GM11168 (cell line): ENCODE results near the gene PCDHA2.
"Not testable (repeated sequence)": the region's sequence is repeated elsewhere in the genome, so short reads cannot be mapped to it uniquely, and the experiment has no call there.

Experiments used
- in situ Hi-C: fragments of 300-500 bp; cut with MboI; formaldehyde crosslinking; loops from one replicate; pipeline ENCODE4 v1.12.0; 2022; ENCODE audit warnings: low sequenced_read_pairs; ENCODE audit not compliant: unreplicated experiment

PCDHA2 gene

DNA sequence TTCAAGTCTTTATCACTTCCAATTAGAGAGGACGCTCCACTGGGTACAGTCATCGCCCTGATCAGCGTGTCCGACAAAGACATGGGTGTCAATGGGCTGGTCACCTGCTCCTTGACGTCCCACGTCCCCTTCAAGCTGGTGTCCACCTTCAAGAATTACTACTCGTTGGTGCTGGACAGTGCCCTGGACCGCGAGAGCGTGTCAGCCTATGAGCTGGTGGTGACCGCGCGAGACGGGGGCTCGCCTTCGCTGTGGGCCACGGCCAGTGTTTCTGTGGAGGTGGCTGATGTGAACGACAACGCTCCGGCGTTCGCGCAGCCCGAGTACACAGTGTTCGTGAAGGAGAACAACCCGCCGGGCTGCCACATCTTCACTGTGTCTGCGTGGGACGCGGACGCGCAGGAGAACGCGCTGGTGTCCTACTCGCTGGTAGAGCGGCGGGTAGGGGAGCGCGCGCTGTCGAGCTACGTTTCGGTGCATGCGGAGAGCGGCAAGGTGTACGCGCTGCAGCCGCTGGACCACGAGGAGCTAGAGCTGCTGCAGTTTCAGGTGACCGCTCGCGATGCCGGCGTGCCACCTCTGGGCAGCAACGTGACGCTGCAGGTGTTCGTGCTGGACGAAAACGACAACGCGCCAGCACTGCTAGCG lies 13.7 kb downstream of the PCDHA2 start:
- in situ Hi-C loops = not testable (repeated sequence)

DNA sequence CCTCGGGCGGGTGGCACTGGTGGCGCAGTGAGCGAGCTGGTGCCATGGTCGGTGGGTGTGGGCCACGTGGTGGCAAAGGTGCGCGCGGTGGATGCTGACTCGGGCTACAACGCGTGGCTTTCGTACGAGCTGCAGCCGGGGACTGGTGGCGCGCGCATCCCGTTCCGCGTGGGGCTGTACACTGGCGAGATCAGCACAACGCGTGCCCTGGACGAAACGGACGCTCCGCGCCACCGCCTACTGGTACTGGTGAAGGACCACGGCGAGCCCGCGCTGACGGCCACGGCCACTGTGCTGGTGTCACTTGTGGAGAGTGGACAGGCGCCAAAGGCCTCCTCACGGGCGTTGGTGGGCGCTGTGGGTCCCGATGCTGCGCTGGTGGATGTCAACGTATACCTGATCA lies 14.2 kb downstream of the PCDHA2 start:
- in situ Hi-C loops = no loop called here

DNA sequence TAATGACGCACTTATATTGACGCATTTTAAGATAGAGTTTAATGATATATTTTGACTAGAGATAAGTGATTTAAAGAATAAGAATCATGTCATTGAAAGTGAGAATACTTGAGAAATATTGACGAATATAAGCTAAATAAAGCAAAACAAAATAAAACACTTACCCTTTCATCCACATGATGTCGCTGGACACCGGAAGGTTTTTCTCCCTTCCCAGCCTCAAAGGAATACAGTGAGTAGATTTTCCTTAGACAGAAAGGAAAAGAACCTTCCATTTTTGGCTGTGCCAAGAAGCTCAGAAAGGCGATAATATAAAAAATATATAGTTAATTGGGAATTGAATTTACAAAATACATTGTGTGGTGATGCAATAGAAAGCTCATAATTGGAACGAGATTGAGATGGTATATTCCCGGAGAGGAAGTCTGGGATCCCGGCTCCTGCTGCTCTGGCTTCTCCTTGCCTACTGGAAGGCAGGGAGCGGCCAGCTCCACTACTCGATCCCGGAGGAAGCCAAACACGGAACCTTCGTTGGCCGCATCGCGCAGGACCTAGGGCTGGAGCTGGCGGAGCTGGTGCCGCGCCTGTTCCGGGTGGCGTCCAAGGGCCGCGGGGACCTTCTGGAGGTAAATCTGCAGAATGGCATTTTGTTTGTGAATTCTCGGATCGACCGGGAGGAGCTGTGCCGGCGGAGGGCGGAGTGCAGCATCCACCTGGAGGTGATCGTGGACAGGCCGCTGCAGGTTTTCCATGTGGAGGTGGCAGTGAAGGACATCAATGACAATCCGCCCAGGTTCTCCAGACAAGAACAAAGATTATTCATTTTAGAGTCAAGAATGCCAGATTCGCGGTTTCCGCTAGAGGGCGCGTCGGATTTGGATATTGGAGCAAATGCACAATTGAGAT lies 27.0 kb downstream of the PCDHA2 start, which contains the start of gene PCDHA5:
TSS of gene PCDHA5 (plus strand) at position 239 of the 906 bp plus-strand sequence.
- in situ Hi-C loops = no loop called here

DNA sequence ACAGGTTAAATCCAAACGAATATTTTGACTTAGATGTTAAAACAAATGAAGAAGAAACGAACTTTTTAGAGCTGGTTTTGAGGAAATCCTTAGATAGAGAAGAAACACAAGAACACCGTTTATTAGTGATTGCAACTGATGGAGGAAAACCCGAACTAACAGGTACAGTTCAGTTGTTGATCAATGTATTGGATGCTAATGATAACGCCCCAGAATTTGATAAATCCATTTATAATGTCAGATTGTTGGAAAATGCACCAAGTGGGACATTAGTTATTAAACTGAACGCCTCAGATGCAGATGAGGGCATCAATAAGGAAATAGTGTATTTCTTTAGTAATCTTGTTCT lies 27.6 kb downstream of the PCDHA2 start:
- in situ Hi-C loops = no loop called here

DNA sequence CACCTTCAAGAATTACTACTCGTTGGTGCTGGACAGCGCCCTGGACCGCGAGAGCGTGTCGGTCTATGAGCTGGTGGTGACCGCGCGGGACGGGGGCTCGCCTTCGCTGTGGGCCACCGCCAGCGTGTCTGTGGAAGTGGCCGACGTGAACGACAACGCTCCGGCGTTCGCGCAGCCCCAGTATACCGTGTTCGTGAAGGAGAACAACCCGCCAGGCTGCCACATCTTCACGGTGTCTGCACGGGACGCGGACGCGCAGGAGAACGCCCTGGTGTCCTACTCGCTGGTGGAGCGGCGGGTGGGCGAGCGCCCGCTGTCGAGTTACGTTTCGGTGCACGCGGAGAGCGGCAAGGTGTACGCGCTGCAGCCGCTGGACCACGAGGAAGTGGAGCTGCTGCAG lies 28.3 kb downstream of the PCDHA2 start:
- in situ Hi-C loops = not testable (repeated sequence)

DNA sequence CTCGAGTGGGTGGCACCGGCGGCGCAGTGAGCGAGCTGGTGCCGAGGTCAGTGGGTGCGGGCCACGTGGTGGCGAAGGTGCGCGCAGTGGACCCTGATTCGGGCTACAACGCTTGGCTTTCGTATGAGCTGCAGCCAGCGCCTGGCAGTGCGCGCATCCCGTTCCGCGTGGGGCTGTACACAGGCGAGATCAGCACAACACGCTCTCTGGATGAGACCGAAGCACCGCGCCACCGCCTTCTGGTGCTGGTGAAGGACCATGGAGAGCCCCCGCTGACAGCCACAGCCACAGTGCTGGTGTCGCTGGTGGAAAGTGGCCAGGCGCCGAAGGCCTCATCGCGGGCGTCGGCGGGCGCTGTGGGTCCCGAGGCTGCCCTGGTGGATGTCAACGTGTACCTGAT lies 28.8 kb downstream of the PCDHA2 start:
- in situ Hi-C loops = no loop called here

DNA sequence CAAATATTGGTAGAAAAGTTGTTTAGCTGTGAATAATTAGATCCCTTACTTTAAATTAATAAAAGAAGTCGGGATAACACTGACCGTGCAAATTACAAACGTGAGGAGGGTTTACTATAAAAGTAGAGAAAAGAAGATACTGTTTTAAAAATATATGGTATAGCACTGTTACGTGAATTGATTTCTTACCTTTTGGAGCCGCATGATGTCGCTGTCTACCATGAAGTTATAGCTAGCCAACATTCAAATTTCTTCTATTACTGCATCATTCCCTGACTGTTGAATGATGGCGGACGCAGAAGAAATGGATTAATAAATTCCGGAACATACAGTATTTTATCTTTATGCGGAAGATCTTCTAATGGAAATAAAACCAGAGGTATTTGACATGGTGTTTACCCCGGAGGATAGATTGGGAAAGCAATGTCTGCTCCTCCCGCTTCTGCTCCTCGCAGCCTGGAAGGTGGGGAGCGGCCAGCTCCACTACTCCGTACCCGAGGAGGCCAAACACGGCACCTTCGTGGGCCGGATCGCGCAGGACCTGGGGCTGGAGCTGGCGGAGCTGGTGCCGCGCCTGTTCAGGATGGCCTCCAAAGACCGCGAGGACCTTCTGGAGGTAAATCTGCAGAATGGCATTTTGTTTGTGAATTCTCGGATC lies 33.2 kb downstream of the PCDHA2 start, which contains the start of gene PCDHA6:
TSS of gene PCDHA6 (plus strand) at position 257 of the 658 bp plus-strand sequence. CDS start at position 389, 132 bp downstream.
- in situ Hi-C loops = no loop called here

DNA sequence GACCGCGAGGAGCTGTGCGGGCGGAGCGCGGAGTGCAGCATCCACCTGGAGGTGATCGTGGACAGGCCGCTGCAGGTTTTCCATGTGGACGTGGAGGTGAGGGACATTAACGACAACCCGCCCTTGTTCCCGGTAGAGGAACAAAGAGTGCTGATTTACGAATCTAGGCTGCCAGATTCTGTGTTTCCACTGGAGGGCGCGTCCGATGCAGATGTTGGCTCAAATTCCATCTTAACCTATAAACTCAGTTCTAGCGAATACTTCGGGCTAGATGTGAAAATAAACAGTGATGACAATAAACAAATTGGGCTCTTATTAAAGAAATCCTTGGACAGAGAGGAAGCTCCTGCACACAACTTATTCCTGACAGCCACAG lies 33.7 kb downstream of the PCDHA2 start:
- in situ Hi-C loops = no loop called here

DNA sequence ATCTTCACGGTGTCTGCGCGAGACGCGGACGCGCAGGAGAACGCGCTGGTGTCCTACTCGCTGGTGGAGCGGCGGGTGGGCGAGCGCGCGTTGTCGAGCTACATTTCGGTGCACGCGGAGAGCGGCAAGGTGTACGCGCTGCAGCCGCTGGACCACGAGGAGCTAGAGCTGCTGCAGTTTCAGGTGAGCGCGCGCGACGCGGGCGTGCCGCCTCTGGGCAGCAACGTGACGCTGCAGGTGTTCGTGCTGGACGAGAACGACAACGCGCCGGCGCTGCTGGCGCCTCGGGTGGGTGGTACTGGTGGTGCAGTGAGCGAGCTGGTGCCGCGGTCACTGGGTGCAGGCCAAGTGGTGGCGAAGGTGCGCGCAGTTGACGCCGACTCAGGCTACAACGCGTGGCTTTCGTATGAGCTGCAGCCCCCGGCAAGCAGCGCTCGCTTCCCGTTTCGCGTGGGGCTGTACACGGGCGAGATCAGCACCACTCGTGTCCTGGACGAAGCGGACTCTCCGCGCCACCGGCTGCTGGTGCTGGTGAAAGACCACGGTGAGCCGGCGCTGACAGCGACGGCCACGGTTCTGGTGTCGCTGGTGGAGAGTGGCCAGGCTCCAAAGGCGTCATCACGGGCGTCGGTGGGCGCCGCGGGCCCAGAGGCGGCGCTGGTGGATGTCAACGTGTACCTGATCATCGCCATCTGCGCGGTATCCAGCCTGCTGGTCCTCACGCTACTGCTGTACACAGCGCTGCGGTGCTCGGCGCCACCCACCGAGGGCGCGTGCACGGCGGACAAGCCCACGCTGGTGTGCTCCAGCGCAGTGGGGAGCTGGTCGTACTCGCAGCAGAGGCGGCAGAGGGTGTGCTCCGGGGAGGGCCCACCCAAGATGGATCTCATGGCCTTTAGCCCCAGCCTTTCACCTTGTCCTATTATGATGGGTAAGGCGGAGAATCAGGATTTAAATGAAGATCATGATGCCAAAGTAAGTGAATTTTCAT lies 35.2 kb downstream of the PCDHA2 start:
- in situ Hi-C loops = not testable (repeated sequence)

DNA sequence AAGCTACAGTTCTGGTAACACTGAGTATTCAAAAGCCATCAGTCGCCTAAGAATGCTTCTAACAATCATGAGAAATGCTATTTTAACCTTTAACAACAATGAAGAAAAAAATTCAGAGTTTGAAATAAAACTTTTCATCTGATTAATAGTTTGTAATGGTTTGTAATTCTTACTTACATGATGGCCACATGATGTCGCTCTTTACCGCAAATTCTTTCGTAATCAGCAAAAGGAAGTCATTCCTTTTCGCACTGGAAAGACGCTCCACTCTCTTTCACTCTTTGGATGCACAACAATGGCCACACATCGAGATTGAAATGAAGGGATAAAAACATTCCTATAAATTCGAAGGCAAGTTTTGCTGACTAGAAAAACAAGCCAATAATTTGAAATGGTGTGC lies 39.3 kb downstream of the PCDHA2 start, which contains the start of gene PCDHA7:
TSS of gene PCDHA7 (plus strand) at position 277 of the 400 bp plus-strand sequence. CDS start at position 392, 115 bp downstream.
- in situ Hi-C loops = no loop called here

DNA sequence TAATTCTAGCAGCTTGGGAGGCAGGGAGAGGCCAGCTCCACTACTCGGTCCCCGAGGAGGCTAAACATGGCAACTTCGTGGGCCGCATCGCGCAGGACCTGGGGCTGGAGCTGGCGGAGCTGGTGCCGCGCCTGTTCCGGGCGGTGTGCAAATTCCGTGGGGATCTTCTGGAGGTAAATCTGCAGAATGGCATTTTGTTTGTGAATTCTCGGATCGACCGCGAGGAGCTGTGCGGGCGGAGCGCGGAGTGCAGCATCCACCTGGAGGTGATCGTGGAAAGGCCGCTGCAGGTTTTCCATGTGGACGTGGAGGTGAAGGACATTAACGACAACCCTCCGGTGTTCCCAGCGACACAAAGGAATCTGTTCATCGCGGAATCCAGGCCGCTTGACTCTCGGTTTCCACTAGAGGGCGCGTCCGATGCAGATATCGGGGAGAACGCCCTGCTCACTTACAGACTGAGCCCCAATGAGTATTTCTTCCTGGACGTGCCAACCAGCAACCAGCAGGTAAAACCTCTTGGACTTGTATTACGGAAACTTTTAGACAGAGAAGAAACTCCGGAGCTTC lies 39.9 kb downstream of the PCDHA2 start:
- in situ Hi-C loops = not testable (repeated sequence)

DNA sequence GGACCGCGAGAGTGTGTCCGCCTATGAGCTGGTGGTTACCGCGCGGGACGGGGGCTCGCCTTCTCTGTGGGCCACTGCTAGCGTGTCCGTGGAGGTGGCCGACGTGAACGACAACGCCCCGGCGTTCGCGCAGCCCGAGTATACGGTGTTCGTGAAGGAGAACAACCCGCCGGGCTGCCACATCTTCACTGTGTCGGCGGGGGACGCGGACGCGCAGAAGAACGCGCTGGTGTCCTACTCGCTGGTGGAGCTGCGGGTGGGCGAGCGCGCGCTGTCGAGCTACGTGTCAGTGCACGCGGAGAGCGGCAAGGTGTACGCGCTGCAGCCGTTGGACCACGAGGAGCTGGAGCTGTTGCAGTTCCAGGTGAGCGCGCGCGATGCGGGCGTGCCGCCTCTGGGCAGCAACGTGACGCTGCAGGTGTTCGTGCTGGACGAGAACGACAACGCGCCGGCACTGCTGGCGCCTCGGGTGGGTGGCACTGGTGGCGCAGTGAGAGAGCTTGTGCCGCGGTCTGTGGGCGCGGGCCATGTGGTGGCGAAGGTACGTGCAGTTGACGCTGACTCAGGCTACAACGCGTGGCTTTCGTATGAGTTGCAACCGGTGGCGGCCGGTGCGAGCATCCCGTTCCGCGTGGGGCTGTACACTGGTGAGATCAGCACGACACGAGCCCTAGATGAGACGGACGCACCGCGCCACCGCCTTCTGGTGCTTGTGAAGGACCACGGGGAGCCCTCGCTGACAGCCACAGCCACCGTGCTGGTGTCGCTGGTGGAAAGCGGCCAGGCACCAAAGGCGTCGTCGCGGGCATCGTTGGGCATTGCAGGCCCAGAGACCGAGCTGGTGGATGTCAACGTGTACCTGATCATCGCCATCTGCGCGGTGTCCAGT lies 41.2 kb downstream of the PCDHA2 start:
- in situ Hi-C loops = no loop called here

DNA sequence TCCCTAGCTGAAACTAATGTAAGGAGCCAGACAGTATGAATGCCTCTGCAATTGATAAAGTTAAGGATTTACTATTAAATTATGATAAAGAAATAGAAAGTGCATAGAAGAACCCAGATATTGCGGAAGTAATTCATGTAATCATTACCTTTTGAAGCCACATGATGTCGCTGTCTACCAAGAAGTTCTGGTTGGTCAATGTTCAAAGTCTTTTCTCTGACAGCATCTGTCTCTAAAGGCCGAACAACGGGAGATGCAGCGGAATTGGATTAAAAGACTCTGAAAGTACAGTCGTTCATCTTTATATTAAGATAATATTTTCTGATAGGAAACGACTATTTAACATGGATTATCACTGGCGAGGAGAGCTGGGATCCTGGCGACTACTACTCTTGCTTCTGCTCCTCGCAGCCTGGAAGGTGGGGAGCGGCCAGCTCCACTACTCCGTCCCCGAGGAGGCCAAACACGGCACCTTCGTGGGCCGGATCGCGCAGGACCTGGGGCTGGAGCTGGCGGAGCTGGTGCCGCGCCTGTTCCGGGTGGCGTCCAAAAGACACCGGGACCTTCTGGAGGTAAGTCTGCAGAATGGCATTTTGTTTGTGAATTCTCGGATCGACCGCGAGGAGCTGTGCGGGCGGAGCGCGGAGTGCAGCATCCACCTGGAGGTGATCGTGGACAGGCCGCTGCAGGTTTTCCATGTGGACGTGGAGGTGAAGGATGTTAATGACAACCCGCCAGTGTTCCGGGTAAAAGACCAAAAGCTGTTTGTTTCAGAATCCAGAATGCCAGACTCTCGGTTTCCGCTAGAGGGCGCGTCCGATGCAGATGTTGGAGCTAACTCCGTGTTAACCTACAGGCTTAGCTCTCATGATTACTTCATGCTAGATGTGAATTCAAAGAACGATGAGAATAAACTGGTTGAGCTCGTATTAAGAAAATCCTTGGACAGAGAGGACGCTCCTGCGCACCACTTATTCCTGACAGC lies 46.6 kb downstream of the PCDHA2 start, which contains the start of gene PCDHA8:
TSS of gene PCDHA8 (plus strand) at position 210 of the 985 bp plus-strand sequence. CDS start at position 345, 135 bp downstream.
- in situ Hi-C loops = no loop called here

DNA sequence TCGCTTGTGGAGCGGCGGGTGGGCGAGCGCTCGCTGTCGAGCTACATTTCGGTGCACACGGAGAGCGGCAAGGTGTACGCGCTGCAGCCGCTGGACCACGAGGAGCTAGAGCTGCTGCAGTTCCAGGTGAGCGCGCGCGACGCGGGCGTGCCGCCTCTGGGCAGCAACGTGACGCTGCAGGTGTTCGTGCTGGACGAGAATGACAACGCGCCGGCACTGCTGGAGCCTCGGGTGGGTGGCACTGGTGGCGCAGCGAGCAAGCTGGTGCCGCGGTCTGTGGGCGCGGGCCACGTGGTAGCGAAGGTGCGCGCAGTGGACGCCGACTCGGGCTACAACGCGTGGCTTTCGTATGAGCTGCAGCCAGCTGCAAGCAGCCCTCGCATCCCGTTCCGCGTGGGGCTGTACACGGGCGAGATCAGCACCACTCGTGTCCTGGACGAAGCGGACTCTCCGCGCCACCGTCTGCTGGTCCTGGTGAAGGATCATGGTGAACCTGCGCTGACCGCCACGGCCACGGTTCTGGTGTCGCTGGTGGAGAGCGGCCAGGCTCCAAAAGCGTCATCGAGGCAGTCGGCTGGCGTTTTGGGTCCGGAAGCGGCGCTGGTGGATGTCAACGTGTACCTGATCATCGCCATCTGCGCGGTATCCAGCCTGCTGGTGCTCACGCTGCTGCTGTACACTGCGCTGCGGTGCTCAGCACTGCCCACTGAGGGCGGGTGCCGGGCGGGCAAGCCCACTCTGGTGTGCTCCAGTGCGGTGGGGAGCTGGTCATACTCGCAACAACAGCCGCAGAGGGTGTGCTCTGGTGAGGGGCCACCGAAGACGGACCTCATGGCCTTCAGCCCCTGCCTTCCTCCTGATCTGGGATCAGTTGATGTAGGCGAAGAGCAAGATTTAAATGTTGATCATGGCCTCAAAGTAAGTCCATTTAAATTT lies 48.4 kb downstream of the PCDHA2 start:
- in situ Hi-C loops = no loop called here
